Lung (tissue), 12 donors: ENCODE data around the gene LAMC3. TPM values are rescaled to one million over a fixed set of nuclear protein-coding genes. Genes with fewer than 3 reads are reported as not detected.

Experiments
- ATAC-seq: fragments of 200-7000 bp; cut with Tn5 transposase; one replicate; pipeline ENCODE4 v1.9.1; 2020; ENCODE audit warnings: moderate number of reproducible peaks; ENCODE audit not compliant: insufficient read depth, low FRiP score
- DNase-seq, 3 donors: peaks; one replicate each; pipeline ENCODE4 v3.0.0-alpha.2; 2013 to 2017
- H3K27ac ChIP-seq, 2 donors: one replicate each; pipeline ENCODE4 v1.5.1; 2013; ENCODE audit warnings: mild to moderate bottlenecking in 2 of 2, moderate library complexity in 2 of 2, control low read depth in 1 of 2, inconsistent platforms in 1 of 2, low read depth in 1 of 2, low read length in 1 of 2
- H3K27me3 ChIP-seq, 3 donors: one replicate each; pipeline ENCODE4 v1.5.1; 2013; ENCODE audit warnings: low read length in 2 of 3; ENCODE audit not compliant: control insufficient read depth in 3 of 3, insufficient read depth in 3 of 3
- H3K36me3 ChIP-seq, 4 donors: one replicate each; pipeline ENCODE4 v1.5.1; 2013; ENCODE audit warnings: low read length in 4 of 4, mild to moderate bottlenecking in 1 of 4, moderate library complexity in 1 of 4; ENCODE audit not compliant: control insufficient read depth in 4 of 4, insufficient read depth in 4 of 4
- H3K4me1 ChIP-seq, 5 donors: one replicate each; pipeline ENCODE4 v1.5.1; 2013; ENCODE audit warnings: low read length in 5 of 5, mild to moderate bottlenecking in 2 of 5, moderate library complexity in 1 of 5; ENCODE audit not compliant: control insufficient read depth in 5 of 5, insufficient read depth in 5 of 5
- H3K4me3 ChIP-seq: one replicate; pipeline ENCODE4 v1.5.1; 2013; ENCODE audit warnings: mild to moderate bottlenecking, control low read depth, moderate library complexity
- H3K9ac ChIP-seq, 2 donors: one replicate each; pipeline ENCODE4 v1.5.1; 2013; ENCODE audit warnings: low read length in 2 of 2, control low read depth in 1 of 2; ENCODE audit not compliant: insufficient read depth in 1 of 2
- H3K9me3 ChIP-seq, 4 donors: one replicate each; pipeline ENCODE4 v1.5.1; 2013; ENCODE audit warnings: low read length in 3 of 4, mild to moderate bottlenecking in 1 of 4, moderate library complexity in 1 of 4; ENCODE audit not compliant: control insufficient read depth in 4 of 4, insufficient read depth in 3 of 4
- CTCF ChIP-seq: IDR thresholded peaks from 2 replicates; pipeline ENCODE4 v1.5.1; 2012; ENCODE audit warnings: mild to moderate bottlenecking; ENCODE audit errors: control extremely low read depth, extremely low read depth
- WGBS, 2 donors: extraction: QIAGEN DNeasy Blood & Tissue Kit; methylation state at CpG; one replicate each; pipeline ENCODE4 v1.1.7; 2013; 5-methylcytosine and 5-hydroxymethylcytosine counted together
- polyA plus RNA-seq, 2 donors: library from polyadenylated mRNA; stranded (reverse); fragments of 200-250 nt; gene quantifications; one replicate each; pipeline ENCODE4 v1.2.1, GENCODE V29; 2013
- total RNA-seq, 2 donors: library from RNA; depleted of rRNA in 1 of 2; stranded (reverse); fragments of >200 nt in 1 of 2; gene quantifications; one replicate each; pipeline ENCODE4 v1.2.1, GENCODE V29; 2014 to 2021
- donor health status: control.
- donor health status: control.
- donor health status: Bipolar disorder and iron deficiency.
- donor health status: healthy.
- donor health status: DM: yes; HTN: yes; CAD: no.

The LAMC3 gene
- total and polyA plus RNA-seq, 4 donors = 10.5 to 24.3 (median 14.1) TPM

- Histone ChIP-seq H3K27me3 (peaks cover 0 to 9% (median 0%) of the 10 kb centered on the region in 3 donors), H3K36me3 (no peaks in the 10 kb centered on the region), H3K9me3 (no peaks in the 10 kb centered on the region), H3K4me3 (no peak overlapping the region), H3K27ac (no peak overlapping the region), H3K4me1 (no peaks in the 10 kb centered on the region), H3K9ac (no peak overlapping the region)
- WGBS, 2 donors = 63 to 71% methylated on average over 12 of the region's 12 CpGs
- no peak for ATAC-seq
- no peak for TF ChIP-seq CTCF
- no peak for DNase-seq
Measured at GRCh38 chr9:130971294-130971849, 37.6 kb upstream of the LAMC3 start.

- Histone ChIP-seq H3K4me3 (no peak overlapping the region), H3K9ac (no peak overlapping the region), H3K36me3 (no peaks in the 10 kb centered on the region), H3K4me1 (no peaks in the 10 kb centered on the region), H3K27me3 (peaks cover 0 to 12% (median 0%) of the 10 kb centered on the region in 3 donors), H3K9me3 (no peaks in the 10 kb centered on the region), H3K27ac (no peak overlapping the region)
- no peak for DNase-seq
- ATAC-seq = no peak
- no peak for TF ChIP-seq CTCF
- WGBS, 2 donors = 63 to 73% methylated on average over 6 of the region's 6 CpGs
Measured at GRCh38 chr9:130972277-130972956, 36.6 kb upstream of the LAMC3 start.

GRCh38 chr9:130972957-130973685, 35.9 kb upstream of the LAMC3 start:
- no peak overlapping the region for H3K4me3 ChIP-seq
- no peak for TF ChIP-seq CTCF
- no peaks in the 10 kb centered on the region for H3K36me3 ChIP-seq

More at GRCh38 chr9:130972957-130973685, 35.9 kb upstream of the LAMC3 start:
- DNase-seq = no peak
- no peak for ATAC-seq
- Histone ChIP-seq H3K9ac (no peak overlapping the region), H3K4me1 (no peaks in the 10 kb centered on the region), H3K27me3 (peaks cover 0 to 12% (median 0%) of the 10 kb centered on the region in 3 donors), H3K27ac (no peak overlapping the region), H3K9me3 (no peaks in the 10 kb centered on the region)
- 70 to 77% methylated on average over 19 of the region's 19 CpGs for WGBS, 2 donors
